Measurements from ENCODE around the gene SRCIN1. TPM values are rescaled to one million over a fixed set of nuclear protein-coding genes. Genes with fewer than 3 reads are reported as not detected.

SRCIN1 gene
- total RNA-seq, 1 experiment from 2014 or later = 0.12 TPM

DNA sequence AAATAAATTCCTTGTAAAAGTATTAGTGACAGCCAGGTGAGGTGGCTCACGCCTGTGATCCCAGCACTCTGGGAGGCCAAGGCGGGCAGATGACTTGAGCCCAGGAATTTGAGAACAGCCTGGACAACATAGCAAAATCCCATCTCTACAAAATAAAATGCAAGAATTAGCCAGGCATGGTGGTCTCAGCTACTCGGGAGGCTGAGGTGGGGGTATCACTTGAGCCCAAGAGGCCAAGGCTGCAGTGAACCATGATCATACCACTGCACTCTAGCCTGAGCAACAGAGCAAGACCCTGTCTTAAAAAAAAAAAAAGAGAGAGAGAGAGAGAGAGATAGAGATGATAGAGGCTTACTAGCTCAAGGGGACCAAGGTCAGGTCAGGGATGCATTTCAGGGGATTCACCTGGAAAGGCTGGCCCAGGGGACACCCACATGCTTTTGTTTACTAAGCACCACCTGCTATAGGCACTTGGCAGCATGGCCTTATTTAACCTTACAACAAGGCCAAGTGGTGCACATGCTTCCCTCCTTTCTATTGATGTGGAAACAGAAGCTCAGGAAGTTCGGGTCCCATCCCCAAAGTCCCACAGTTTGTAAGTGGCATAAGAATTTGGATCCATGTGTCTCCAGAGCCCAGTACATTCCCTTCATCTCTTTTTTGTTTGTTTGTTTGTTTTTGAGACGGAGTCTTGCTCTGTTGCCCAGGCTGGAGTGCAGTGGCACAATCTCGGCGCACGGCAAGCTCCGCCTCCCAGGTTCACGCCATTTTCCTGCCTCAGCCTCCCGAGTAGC lies 12.4 kb upstream of the SRCIN1 start:
- DNase-seq (ENCODE audit: low spot score) = no peak

DNA sequence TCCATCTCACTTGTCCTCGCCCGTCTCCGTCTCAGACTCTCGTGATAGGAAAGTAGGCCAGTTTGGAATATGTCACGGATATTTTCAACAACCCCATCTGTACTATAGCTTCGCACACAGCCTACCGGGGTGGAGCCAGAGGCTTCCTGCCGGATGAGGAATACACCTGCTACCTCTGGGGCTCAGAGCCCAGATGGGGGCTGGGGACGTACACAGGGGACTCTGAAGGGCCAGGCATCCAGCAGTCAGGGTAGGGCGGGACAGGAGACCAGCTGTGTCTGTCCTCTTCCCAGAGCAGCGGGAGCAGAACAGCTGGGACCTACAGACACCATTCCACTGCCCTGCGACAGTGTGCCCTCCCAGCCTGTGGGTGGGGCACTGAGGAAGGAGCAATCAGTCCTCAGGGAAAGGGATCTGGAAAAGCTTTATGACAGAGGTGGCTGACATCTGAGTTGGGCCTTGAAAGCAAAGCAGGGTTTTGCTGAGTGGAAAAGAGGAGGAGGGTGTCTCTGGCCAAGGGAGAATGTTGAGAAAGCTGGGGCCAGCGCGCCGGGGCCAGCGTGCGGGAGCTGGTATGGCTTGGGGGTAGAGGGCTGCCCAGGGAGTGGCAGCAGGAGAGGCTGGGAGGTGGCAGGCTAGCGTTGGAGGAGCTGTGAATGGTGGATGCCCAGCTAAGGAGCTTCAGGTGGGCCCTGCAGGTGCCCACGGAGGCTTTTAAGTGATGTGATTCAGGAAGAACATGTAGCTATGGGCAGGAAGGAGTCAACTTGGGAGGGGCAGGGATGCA lies 11.5 kb upstream of the SRCIN1 start:
- no peak for DNase-seq (ENCODE audit: low spot score)

DNA sequence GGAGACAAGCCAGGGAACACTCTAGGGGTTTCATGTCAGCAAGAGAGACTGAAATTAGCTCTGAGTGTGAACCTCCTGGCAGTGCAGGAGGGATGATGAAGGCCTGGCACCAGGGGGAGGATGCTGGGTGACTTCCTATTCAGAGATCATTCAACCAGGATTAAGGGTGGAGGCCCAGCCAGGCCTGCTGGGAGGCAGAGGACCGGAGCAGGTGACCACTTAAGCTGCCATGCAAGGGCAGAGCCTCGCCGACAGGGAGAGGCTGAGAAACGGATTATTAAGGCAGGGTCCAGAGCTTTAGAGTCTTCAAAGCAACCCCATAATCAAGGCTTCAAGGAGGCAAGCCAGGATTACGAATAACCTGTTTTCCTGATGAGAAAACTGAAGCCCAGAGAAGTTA lies 10.6 kb upstream of the SRCIN1 start:
- DNase-seq (ENCODE audit: low spot score) = no peak

DNA sequence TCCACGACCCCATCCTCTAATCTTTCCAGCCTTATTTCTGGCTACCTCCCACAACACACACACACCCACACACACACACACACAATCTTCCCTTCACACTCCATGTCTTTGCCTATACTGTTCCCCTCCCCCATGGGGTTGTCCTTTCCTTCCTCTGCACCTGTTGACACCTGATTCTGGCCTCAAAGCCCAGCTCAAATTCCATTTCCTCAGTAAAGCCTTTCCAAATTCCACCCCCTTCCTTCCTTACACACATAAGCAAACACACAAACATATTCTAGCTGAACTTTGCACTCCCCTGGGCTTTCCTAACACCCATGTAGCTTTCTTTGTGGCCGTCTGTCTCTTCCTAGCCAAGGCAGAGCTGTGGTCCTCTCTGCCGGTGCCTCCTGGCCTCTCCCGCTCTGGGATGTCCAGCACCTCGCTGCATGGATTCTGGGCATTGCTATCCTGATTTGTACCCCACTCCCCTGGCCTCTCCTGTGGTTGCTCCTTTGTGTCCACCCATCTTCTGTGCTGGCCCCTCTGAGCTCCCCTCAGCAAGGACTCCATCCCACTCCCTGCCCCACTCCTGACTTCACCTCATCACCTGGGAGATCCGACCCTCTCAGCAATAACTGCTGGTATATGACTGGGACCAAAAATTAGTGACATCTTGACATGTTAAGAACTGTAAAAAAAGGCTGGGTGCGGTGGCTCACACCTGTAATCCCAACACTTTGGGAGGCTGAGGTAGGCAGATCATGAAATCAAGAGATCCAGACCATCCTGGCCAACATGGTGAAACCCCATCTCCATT lies 8.4 kb upstream of the SRCIN1 start:
- no peak for DNase-seq (ENCODE audit: low spot score)

DNA sequence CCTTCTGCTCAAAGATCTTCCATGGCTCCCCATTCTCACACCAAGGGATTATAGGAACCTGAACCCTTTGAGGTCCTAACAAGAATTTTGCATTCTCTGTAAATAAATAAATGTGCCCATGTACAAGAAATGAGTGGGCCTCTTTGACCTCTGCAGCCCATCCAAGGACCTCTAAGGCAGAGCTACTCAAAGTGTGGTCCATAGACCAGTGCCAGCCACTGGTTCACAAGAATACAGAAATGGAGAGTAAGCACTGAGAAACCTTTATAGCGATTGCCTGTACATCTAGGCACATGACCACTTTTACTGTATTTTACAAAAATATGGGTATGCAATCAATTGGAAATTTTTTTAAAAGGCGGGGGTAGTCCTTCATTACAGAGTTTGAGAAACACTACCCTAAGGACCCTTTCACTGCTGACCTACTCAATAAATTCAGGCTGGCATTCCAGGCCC lies 7.8 kb upstream of the SRCIN1 start:
- DNase-seq (ENCODE audit: low spot score) = no peak

DNA sequence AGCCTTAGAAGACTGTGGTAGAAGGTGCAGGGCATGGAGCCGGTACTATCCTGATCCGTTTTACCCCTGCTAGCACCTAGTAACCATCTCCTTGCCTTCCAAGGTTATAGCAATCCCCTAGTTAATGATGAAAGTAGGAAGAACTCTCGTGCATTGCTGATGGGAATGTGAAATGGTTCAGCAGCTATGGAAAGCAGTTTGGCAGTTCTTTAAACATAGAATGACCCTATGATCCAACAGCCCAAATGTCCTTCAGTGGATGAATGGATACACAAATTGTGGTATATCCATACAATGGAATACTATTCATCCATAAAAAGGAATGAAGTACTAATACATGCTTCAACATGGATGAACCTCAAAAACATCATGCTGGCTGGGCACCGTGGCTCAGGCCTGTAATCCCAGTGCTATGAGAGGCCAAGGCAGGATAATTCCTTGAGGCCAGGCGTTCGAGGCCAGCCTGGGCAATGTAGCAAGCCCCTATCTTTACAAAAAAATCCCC lies 6.2 kb upstream of the SRCIN1 start:
- no peak for DNase-seq (ENCODE audit: low spot score)

DNA sequence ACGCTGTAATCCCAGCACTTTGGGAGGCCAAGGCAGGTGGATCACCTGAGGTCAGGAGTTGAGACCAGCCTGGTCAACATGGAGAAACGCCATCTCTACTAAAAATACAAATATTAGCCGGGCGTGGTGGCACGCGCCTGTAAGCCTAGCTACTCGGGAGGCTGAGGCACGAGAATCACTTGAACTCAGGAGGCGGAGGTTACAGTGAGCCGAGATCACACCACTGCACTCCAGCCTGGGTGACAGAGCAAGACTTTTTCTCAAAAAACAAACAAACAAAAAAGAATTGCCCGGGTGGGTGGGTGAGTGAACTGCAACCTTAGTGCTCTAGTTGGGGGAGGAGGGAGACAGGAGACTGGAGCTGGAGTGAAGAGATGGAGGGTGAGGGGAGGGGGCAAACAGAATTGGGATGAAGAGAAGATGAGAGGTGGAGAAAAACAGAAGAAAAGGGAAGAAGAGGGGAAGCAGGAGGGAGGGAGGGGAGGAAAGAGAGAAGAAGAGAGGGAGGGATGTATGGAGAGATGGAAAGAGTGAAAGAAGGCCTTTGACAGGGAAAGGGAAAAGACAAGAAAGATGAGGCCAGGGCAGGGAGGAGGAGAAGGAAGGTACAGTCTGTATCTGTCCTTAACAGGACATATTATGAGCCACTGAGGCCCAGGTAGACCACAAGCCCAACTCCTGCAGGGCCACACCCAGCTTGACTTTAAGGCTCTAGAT lies 5.5 kb upstream of the SRCIN1 start:
- no peak for DNase-seq (ENCODE audit: low spot score)

DNA sequence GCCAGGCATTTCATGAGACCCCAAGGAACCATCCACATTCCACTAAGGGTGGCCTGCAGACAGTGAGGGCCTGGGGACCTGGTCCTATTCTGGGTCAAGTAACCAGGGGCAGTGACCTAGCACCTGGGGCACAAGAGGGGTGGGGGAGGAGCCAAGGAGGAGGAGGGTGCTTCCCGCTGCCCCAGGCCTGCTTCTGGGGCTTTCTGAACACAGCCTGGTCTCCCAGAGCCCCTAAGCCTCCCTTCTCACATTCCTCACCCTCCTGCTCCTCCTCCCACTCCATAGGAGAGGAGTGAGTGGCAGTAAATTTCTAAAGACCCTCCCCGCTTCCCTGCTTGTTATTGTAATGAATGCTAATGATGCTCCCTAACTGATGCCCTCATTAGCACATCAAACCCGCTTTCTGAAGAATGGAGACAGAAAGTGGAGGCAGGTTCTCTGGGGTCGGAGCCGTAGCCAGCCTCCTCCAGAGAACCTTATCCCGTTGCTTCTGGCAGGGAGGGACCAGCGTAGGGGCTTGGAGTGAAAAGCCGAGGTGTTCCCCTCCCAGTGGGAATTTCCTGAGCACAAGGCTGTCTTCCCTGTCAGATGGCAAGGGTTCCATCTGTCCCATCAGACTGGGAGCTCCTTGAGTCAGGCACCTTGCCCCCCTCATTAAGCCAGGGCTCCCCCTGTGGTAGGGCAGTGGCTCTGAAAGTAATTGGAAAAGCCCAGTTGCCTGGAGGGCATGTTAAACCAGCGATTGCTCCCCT lies 3.7 kb upstream of the SRCIN1 start:
- DNase-seq (ENCODE audit: low spot score) = no peak

DNA sequence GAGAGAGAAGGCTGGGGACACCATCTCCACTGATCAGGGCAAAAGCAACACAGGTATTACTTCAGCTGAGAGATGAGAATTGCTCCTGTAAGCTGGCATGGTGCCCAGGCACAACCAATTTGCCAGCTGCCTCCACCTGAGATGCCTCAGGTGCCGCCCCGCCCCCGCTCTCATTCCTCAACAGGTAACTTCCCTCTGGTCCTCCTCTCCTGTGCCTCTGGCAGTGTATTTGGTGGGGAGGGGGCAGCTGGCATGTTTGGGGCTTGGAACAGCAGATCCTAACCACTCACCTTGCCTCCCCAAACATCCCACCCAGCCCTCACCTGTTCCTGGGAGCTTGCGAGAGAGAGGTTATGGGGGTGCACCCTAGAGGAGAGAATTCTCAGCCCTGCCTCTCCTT lies 2.9 kb upstream of the SRCIN1 start:
- DNase-seq (ENCODE audit: low spot score) = no peak

DNA sequence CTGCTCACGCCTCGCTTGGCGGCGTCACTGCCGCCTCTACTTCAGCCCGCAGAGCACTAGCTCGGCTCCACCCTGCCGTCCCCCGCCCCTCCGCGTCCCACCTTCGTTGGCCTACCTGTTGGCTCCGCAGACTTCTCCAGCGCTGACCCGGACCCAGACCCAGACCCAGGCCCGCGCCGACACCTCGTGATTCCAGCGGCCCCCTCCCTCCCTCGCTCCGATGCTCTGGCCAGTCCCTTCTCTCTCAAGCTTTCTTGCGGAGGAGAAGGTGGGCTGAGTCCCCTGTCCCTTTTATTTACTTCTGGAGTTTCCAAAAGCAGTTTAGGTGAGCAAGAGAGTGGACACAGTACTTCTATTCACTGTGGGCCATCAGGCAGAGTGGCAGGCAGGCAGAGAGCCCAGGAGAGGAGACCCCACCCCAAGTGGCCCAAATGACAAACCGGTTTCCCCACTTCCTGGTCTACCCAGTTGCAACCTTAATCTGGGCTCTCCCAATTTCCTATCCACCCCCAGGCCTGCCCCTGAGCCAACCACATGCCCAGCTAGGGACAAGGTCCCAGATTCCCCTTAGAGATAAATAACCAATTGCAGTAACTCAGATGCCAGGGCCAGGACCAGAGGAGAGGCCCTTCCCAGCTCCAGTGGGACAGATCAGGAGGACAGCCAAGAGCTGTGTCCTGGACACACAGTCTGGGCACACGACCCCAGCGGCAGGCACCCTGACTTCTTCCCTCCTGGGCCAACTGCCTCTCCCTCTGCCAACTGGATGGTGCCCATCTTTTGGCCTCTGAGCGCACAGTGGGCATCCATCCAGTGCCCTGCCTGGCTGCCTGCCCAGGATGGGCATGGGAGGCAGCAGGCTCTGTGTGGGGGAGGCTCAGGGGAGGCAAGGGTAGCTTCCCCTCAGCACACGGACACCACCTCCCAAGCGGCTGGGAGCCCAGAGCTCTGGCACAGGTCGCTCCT lies 1.2 kb upstream of the SRCIN1 start:
- no peak for DNase-seq (ENCODE audit: low spot score)

DNA sequence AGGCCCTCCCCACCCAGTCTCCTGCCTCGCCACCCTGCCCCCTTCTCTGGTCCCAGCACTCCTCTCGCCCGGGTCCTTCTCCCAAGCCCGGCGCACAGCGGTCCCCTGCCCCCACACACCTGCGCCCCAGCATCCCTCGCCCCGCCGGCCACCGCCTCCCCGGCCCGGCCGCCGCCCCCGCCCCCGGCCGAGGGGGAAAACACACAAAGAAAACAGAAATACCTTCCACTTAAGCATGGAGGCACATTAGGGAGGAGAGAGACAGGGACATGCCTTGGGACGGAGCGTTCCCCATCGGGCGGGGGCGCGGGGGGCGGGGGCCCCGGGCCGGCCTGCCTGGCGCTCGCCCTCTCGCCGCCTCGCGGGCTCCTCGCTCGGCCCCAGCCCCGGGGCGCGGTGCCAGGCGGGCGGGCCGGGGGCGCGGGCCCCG lies 326 bp downstream of the SRCIN1 start:
- no peak for DNase-seq (ENCODE audit: low spot score)

DNA sequence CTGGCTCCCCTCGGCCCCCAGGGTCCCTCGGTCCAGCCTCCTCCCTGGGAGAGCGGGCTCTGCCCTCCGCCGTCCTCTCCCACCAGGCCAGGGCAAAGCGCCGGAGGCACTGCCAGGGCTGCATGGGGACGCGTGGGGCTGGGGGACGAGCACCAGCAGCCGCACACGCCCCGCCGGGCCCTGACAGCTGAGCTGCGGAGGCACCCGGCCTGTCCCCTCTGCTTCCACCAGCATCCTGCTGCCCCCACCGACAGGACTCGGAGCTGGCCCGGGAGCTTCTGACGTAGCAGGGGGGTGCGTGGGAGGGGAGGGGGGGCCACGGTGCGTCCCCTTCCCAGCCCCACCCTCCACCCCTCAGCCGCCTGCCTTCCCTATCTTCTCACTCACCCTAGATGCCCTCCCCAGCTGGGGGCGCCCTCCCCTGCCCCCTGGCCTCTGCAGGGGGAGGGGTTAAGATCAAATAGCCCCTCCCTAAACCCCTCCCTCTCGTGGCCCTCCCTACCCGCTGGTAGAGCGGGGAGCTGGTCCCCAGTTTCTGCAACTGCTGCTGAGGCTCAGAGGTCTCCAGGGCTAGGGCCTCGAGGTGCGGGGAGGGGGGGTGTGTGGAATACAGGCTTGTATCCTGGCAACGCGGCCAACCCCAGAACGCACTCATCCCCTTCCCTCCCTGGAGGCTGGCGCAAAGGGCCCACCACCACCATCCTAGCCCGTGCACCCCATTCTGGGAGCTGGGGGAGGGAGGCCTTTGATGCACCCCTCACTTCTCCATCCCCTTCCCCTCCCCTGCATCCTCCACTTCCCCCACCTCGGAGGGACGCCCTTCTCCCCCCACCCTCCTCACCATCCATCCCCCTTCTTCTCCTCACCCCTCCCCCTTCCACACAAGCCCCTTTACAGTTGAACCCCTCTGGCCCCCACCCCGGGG lies 1.0 kb downstream of the SRCIN1 start:
- no peak for DNase-seq (ENCODE audit: low spot score)

DNA sequence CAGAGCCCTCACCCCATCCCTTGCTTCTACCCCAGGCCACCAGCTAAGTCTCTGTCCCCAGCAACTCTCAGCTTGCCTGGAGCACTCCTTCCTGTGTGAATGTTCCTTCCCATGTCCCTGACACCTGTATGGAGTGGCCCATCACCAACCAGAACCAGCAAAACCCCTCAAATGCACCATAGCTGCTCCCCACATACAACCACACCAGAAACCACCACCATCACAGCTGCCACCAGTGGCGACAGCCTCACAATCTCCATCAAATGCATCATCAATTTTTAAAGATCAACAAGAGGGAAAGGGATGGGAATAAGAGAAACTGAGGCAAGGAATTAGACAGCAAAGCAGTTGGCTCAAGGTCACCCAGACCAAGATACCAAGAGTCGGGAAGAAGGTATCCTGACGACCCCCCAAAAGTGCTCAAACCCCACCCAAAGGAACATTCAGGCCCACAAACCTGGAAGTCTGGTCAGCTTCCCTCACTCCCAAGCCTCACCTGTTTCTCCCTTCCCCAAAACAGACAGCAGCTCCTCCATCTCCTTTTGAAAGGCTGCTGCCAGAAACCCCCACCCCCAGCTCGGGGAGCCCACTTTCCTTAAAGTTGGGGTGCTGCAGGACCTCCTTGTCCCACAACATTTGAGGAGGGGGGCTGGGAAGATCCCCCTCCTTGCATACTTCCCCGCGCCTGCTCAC lies 1.8 kb downstream of the SRCIN1 start:
- no peak for DNase-seq (ENCODE audit: low spot score)

DNA sequence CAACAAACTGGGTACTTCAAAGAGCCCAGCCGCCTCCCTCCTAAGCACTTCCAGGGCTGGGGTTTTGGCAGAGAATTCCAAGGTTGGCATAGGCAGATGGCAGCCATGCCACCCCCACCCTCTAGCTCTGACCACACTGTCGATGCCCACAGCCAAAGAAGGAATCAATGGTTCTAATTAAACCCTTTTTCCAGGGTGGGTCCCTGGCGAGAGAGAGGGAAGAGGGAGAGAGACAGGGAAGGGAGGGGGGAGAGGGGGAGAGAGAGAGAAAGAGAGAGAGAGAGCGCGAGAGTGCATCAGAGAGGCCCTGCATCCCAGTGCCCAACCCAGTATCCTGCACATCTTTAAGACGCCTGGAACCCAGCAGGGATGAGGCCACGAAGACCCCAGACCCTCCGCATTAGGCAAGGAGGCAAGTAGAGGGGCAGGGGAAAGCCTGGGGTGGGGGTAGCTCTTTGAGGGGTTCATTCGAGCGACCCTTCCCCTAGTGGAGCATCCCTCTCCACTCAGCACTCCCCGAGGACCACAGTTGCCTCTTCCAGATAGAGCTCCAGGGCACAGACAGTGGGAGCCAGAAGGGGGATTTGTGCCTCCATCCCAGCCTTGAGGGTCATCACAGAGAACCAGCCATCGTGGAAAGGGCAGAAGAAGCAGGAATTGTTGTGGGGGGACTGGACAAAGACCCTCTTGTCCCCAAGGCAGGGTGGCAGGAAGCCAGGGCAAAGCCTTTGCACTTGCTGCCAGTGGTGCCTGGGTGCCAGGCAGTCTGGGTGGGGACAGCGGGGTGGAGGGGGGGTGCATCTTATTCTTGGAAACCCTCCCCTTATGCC lies 2.6 kb downstream of the SRCIN1 start:
- no peak for DNase-seq (ENCODE audit: low spot score)

DNA sequence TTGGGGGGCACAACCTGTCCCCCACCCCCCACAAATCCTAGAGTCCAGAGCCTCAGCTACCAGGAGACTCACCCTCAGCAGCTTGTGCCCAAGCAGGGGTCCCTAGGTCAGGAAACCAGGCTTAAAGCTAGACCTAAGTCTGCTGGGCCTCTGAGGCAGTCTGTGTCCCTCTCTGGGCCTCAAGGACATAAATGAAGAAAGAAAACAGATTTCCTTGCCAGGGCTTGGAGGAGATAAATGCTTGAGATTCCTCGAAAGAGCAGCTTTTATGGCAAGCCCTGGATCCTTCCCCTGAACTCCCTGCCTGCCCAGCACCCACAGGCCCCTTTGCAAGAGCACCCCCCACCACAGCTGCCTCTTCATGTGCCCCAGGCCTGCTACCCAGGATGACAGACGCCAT lies 3.3 kb downstream of the SRCIN1 start:
- no peak for DNase-seq (ENCODE audit: low spot score)

DNA sequence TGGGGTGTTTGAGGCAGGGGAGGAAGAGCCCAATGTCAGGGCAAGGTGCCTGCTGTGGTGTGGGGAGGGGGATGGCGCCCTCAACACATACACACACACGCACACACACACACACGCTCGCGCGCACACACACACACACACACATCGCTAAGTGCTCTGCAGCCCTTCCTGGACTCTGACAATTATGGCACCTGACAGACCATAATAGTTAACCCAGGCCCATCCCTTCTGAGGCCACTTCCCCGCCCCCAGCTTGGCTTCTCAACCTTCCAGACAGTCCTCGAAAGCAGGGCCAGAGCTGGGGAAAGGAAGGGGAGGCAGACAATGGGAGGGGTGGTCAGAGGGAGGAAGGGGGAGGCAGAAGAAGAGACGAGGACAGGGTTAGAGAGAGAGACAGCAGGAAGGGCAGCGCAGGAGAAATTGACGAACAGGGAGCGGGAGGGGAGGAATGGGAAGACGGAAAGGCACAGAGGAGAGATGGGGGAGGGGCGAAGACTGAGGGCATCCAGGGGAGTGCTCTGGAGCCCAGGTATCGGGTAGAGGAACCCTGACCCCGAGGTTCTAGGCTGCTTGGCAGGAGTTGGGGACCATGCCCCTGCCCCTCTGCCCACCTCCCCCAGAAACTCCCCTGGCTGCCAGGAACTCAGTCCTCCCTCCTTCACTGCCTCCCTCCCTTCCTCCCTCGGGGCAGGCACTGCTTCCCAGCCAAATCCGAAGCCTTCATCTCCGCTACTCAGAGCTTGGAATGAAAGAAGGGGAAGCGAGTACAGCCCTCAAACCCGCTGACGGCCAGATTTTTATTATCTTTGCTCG lies 4.0 kb downstream of the SRCIN1 start:
- DNase-seq (ENCODE audit: low spot score) = no peak
